NCI-H1092 (cell line): ENCODE measurements around the gene RIC3.
A peak's percentile ranks its signal among the peaks of the same experiment; 100 is the strongest.

Experiments used
- DNase-seq: peaks from one replicate; lab custom pipeline; 2025; lab: John Stamatoyannopoulos, UW

The RIC3 gene

DNA sequence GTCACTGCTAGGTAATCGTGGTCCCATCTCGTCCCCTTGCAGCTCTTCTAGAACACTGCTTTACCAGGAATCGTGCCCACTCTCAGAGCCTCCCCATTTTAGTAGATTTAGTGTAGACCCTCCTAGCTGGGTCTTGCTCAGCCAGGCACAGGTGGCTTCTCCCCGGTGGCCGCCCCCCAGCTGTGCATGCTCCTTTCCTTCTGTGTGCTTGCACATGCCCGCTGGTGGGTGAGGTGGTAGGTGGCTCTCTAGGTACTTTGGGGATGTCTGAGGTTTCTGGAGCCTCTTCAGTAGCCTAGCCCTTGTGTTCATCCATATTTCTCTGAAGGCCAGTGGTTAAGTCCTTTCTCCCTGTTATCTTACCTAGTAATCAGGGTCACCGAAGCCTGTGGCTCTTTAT is 82.3 kb downstream of the RIC3 start:
- DNase-seq, result no peak

DNA sequence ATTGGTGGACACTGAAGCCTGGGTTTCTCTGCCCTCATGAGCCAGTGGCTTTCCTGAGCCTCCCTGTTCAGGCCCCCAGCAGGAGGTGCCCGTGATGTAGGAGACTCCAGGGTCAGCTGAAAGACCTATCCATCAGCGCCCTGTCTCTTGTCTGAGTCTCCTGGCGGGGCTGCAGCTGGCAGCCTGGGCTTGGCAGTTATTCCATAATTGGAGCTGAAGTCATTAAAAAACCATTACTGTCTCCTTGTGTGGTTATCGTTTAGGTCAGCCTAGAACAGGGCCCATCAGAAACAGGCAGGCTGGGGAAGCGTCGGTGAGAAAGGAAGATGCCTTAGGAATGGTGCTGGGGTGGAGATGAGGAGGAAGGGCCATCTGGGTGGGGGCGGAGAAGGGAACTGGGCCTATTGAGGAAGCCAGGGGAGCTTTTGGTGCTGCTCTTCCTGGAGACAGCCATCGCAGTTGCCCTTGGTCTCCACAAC is 82.8 kb downstream of the RIC3 start:
- DNase-seq, result peak; percentile 66

DNA sequence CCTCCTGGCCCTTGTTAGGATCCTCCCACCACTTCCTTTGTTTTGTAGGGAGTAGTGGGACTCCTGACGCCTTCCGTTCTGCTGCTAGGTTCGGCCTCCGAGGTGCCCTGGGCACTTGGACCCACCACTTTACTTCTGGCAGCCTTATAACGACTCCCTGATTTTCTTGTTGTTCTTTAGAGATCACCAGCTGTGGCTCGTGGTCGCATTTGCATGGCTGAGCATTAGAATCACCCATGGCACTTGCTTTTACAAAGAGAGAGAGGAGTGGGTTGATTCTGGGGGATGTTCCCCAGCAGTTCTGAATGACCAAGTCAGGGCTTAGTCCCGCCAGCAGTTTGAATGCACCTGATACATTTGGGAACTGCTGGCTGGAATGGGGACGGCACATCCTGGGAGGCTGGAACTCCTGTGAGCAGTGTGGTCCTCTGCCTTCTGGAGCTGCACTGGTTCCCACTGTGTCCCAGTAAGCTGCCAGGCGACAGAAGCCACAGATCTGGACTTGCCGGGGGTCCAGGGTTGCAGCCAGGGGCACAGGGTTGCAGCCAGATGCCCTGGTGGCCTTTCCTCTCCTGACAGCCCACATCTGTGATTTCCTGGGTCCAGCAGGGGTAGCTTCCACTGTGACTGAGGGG is 83.7 kb downstream of the RIC3 start:
- no peak for DNase-seq

DNA sequence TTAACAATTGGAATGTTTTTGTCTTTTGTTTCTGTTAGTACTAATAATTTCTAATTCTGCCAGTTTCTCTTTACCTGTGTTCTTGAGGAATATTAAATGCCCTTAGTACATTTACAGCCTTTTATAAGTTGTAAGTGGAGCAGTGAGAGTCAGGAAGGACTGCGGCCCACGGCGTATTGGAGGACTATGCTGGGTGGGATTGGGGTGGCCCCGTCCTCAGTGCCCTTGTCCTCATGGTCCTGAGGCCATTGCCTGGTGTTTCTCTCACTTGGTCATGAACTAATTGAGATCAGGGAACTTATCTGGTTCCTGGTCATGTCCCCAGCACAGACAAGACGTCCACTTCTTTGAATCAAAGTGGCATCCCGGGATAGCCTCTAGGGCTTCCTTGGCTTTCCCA is 84.5 kb downstream of the RIC3 start:
- DNase-seq, result no peak

DNA sequence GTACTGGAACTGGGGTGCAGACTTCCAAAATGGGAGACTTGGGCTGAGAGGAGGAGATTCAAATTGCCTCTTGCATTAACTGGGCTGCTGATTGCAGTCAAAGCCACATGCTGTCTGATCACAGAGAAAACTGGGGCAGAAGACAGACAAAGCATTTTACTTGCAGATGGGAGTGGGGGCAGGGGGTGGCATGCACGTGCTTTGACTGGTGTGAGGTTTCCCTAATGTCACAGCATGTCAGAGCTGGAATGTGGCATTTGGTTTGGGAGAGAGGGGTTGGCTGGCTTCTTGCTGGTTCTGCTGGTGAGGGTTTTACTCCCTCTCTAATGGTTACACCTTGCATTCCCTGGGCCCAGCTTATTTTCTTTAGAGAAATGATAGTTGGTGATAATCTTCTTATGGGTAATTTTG is 84.9 kb downstream of the RIC3 start:
- DNase-seq, result no peak

DNA sequence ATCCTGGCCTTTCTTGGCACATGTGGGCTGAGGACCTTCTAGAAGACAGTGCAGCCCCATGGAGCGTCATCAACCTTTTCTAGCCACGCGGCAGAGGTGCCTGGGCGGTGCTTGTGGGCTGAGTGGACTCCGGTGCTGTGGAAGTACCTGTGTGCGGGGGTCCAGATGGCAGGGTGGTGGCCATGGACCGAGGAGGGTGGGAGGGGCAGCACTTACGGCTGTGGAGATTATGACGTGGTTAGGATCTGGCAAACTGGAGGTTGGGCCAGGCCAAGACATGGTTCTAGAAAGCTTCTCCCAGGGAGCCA is 85.8 kb downstream of the RIC3 start:
- DNase-seq, result no peak

DNA sequence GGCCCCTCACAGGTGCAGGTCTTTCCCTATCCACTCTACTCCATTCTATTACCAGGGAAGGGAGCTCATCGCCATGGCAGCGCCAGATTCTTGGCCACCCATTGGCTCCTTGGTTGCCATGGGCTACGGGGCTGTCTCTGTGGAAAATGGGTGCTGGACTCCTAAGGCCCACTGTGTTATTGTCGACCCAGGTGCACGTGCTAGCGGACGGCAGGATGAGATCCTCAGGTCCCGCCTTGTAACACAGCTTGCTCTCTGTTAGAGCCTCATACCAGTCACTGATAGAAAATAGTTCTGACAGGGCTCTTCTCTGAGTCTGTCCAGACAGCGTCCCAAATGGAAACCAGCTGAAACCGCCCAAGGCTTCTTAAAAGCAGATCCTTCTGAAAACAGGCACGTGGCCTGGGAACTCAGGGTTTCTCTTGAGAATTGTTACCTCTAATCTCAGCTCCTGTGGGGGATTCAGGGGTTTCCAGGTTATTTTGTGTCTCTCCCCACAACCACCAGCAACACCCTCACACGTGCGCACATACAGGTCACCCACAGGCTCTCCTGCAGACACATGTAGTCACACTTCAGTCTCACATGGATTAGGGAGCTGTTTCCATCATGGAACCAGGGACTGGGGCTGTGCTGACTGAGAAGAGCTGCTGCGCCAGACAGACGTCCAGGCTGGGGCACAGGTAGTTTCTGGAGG is 86.3 kb downstream of the RIC3 start:
- no peak for DNase-seq

DNA sequence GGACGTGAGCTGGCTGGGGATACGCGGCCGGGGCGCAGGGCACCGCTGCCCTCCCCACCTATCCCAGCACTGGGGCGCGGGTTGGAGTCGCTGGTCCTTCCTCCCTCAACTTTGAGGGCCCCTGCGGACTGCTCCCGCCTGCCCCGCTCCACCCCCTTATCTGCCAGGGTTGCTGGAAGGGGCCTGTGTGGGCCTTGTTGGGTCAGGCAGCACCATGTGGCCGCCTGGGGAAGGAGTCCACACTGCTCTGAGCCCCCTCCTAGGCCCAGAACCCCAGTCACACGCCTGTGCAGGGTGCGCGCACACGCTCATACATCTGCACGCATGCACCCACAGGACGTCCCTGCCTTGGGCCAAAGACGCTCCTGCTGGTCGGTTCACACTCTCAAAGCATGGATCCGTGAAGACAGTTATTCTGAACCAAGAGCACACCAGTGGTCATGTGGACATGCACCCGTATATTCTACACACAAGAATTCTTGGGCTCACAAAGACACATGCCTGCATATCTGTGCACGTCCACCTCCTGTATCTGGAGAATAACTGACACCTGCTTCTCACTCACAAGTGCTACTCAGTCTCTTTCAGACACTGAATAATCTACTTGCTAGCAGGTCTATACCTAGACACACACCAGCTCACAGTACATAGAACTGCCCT is 87.1 kb downstream of the RIC3 start:
- DNase-seq, result no peak

DNA sequence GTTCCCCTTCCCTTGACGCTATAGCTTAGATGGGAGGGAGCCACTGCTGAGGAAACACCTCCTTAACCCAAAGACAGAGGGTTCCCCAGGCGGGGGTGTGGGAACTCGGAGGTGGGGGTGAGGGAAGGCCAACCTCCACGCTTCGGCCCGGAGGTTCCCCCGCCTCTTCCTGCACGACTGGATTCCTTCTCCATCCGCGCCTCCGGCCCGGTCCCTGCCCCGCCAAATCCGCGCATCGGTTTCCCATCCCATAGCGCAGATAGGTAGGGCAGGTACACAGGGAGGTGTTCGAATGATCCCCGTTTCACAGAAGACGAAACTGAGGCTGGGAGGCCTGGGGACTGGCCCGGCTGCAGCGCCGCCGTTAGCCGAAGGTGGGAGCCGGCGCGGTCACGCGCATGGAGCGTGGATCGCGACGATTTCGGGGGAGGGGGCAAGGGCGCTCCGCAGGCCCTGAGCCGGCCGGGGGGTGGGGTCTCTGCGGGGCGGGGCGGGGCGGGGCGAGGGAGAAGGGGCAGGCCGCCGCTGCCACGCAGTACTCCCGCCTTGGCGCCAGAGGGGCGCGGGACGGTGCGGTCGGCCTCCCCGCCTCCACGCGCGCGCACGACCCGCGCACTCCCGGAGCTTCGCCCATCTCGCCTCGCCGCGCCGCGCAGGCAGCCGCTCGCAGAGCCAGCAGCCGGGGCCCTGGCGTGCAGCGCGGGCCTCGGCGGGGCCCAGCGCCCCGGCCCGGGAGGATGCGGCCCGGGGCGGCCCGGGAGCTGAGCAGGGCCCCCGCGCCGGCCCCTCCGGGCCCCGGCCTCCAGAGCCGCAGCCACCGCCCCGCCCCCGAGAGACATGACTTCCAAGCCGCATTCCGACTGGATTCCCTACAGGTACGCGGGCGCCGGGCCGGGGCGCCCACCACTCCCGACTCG is 87.9 kb downstream of the RIC3 start, which contains the start of gene TUB:
Gene TUB, plus strand, starts transcription at position 538 of the 917 bp plus-strand sequence. Its CDS starts 300 bp downstream, at position 838.
- DNase-seq, result no peak

DNA sequence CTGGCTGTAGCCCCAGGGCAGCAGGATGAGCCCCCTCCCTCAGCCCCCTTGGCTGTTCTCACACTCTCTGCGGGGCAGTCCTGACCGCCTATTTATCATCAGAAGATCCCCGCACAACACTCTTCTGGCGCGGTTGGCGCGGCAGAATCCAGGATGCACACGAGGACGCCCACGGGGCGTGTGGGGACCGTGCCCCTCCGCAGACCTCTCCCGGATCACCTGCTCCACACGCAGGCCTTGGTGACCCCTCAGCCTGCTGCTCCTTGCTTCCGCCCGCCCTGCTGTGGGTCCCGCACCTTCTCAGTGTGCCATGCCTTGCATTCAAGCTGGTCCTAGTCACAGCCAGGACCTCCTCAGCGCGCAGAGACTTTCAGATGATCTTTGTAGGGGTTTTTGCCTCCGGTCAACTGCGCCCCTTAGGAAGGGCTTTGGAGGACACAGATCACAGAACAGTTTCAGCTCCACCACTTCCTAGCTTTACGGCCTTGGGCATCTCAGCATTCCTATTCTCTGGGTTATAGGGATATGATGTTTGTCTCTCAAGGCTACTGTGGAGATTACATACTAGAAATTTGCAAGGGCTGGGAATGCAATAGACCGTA is 88.7 kb downstream of the RIC3 start:
- DNase-seq, result no peak

DNA sequence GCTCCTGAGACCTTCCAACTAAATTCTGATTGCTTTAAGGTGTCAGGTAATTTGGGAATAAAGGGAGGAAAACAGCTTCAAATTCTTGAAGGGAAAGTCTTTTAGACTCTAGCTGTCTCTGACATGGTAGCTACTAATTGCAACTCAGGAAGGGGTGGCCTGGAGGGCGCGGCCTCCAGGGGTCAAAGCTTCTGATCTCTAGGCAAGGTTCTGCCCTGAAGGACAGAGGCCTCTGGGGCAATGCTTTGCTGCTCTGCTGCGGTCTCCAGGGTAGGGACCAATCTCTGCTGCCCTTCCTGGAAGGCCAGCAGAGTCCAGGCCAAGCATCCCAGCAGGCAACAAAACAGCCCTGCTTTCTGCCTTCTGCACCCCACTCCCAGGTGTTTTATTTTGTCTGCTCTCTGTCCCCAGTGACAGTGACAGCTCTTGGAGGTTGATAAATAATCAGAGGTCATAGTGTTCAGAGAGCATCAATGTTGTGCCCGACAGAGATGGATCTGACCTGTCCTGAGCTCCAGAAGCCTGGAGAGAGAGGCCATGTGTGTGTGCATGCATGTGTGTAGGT is 89.6 kb downstream of the RIC3 start:
- no peak for DNase-seq

DNA sequence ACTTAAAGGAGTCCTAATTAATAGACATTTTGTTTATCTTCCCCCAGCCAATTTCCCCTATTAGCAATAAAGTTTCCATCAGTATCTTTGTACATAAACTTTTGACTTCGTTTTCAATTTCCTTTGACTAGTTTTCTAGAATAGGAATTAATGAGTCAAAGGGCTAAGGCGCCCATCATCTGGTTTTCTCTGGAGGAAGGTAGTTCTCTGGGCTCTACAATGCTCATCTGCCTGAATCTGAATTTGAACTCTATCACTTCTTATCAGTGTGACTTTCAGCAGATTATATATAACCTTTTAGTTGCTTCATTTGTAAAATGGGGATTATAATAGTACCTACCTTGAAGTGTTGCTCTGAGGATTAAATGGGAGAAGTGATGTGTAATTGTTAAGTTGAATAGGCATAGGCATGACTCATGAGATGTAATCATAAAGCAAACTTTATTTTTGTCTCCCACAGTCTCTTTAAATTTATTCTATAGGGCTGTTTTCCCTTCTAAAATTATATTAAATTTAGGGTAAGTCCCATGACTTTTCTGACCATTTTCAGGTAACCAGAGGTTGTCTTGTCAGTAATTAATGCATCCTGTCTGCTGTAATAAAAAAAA is 93.6 kb downstream of the RIC3 start:
- DNase-seq, result no peak

DNA sequence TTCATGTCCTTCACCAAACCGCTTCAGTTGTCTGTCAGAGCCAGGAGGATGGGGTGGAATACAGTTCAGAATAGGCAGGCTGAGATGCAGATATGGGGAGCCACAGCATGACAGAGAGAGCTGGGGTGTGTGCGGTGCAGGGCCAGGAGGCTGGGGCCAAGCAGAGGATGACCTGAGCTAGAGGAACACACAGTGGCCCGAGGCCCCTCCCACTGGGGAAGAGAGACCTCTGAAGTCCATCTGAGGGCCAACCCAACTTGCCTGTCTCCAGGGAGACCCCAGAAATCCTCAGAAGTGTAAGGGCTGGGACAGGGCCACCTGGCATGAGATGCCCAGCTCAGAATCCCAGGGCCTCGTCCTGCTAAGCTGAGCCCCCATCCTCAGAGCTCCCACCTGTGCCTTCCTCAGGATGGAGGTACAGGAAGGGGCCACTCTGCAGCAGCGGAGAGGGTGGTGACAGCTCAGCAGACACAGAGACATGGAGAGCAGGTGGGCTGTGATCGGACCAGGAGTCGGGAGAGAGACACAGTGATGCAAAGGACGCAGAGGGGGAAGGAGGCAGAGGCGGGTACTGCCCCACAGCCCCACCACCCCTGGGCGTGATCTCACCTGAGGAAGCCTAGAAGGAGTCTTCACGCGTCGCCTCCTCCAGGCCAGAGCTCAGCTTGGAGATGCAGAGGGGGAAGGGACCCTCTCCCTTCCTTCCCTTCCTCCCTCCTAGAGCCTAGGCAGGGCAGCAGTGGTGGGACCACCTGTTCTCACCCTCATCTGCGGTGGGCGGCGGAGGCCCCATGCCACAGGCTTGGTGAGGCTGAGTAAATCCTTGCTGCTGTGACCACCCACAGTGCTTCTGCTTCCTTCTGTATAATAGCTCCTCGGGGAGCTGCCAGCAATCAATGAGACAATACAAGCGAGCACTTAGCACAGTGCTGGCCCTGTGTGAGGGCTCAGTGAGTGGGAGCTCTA is 96.9 kb downstream of the RIC3 start:
- no peak for DNase-seq

DNA sequence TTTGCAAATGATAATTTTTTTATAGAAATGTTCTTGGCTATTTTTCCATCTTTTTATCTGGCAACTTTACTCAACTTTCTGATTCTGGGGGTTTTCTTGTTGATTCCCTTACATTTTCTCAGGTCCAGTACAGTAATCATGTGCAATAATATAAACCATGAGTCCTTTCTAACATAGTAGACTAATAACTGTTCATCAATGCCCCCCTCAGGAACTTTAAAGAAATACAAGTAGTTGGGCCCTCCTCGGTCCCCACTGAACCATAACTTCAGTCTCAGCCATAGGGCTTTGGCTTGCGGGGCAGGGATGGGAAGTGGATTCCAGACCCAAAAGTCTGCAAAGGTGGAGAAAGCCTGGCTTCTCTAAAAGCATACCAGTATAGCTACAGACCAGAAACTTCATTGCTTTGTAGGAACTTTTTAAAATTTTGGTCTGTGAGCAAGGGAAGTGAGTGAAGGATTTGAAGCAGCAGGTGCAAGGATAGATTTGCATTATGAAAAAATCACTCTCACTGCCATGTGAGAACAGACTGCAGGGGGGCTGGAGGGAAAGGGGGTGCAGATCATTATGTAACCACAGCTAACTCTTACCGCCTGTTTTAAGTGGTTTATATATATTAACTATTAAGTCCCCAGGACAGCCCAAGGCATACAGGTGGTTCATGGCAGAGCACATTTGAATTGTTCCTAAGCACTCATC is 98.3 kb downstream of the RIC3 start:
- DNase-seq, result no peak

DNA sequence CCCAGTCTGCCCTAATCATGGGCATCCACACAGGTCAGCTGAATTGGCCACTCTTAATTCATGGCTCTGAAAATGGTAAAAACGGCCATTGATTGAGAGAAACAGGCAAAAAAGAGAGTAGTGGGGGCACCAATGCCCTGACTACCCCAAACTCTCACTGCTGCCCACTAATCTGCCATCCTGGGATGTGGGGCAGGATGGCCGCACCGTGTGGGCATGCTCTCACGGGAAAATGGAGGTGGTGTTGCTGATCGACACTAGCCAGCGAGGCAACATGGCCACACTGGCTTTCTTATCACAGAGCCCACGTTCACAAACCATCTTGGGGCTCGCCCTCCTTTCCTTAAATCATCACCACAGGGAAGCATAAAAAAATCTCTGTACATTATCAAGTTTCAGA is 99.1 kb downstream of the RIC3 start:
- DNase-seq, result no peak

DNA sequence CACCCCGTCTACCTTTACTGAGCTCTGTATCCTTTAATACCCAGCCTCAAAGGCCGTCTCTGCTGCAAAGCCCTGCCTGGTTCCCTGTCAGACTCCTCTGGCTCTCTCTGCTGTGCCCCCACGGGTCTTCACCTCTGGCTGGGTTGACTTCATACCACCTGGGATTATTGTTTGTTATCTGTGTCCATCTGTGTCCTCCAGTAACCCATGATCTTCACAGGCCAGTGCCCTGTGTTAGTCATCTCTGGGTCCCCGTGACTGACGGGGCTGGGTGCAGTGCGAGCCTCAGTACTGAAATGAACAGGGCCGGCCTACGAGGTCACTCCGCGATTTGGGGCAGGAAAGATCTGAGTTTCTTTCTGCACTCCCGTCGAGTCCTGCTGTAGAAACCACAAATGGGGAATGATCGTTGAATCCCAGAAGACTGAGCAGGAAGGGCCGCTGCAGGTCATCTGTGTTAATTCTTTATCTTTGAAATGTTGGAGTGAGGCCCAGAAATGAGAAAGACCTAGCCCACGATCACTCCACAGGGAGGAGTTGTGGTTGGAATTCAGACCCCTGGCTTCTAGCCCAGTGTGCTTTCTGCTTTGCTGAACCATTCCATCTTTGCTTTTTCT is 100.1 kb downstream of the RIC3 start:
- DNase-seq, result no peak

DNA sequence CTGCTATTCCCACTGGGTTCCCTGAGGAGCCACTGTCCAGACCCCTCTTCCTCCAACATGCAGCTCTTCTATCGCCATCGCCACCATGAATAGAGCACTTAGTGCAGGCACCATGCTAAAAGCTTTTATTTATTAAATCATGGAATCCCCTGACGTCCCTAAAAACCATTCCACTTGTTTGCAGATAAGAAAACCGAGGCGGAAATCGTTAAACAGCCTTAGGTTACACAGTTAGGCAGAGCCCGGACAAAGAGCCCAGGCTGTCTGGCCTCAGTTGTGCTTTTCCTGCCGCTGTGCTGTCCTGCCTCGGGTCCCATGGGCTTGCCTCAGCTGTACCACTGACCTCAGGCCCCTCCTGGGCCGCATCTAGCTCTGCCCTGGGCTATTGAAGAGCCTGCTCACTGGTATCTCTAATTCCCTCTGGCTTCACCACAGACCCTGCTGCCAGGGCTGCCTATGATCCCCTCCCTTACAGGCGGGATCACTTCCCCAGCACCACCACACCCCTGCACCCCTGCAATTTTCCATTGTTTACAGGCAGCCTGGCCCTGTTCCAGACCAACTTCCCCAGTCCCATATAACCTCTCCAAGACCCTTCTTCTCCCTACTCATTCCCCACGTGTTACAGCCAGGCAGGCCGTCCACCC is 100.8 kb downstream of the RIC3 start:
- no peak for DNase-seq

DNA sequence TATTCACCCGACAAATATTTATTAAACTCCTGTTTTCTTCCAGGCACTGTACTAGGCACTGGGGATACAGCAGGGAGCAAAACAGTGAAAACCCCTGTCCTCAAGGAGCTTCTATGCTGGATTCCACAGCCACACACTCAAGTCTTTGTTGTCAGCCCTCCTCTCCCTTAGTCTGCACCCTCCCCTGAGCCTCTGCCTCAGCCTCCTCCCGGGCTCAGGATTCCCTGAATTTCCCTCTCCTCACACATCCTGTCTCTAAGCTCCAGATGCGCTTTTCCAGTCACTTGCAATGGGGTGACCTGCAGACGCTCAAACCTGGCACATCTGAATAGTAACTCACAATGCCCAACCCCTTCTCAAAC is 101.3 kb downstream of the RIC3 start:
- DNase-seq, result no peak
